HS-27A (cell line): ENCODE measurements around the gene CAMK1D.
"Not testable (repeated sequence)": the region's sequence is repeated elsewhere in the genome, so short reads cannot be mapped to it uniquely, and the experiment has no call there.

ENCODE experiments used
- DNase-seq: peaks from one replicate; pipeline ENCODE4 v3.0.0-alpha.2; 2012; ENCODE audit warnings: low read depth, missing footprints

Gene CAMK1D

GRCh38 chr10:12702215-12702770 is 352.9 kb downstream of the CAMK1D start:
- no peak for DNase-seq

DNA sequence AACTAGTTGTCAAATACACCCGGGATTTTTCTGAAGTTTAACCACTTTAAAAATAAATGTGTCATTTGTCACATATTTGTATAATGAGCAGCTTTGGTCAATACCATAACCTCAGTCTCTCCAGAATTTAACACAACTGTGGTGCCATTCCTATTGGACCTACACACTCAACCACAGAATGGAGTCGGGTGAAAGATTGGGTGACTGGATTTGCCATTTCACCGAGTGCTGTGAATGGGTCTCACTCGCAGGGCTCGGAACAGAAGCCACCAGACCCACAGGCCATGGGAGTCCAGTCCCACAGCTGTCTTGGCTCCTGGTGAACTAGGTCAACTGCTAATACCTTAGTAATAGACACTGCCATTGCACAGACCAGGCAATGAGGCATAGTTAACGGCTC is 353.8 kb downstream of the CAMK1D start:
- no peak for DNase-seq

DNA sequence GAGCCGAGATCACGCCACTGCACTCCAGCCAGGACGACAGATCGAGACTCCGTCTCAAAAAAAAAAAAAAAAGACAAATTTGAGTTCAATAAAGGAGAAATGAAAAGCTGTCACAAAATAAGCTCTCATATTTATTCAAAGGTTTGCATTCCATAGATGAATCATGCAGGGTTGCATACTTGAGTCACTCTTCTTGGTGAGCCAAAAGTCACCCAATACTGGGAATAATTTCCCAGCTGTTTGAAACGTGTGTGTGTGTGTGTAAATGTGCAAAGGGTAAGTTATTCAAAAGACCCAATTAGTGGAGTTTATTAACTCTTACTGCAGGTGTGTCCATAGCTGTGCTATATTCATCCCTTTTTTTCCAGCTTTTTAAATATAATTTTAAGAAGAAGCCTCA is 354.5 kb downstream of the CAMK1D start:
- DNase-seq = no peak

DNA sequence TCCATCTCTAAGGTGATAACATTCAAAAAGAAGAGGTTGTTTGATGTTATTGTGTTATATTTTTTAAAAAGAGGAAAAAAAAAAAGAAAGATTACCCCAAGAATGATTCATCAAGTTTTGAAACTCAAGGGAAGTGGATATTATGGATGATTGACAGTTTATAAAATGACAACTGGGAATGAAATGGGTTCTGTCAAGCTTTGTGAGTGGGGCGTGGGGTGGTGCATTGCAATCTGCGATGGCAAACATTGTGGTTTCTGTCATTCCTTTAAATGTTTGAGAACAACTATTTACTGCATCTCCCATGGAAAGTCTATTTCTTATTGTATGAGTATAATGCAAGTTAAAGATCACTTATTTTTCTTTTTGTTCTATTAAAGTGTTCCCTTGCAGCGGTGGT is 355.1 kb downstream of the CAMK1D start:
- no peak for DNase-seq

DNA sequence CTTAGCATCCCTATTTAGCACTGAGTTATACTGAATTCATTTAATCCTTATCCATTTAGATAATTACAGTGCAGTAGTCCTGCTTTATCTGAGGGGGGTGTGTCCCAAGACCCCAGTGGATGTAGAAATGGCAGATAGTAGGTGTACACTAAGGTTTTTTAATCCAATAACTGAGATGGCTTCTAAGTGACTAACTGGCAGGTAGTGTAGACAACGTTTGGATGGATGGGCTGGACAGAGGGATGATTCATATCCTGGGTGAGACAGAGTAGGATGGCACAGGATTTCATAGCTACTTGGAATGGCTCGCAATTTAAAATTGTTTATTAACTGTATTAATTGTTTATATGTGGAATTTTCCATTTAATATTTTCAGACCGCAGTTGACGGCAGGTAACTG is 356.6 kb downstream of the CAMK1D start:
- DNase-seq = no peak

DNA sequence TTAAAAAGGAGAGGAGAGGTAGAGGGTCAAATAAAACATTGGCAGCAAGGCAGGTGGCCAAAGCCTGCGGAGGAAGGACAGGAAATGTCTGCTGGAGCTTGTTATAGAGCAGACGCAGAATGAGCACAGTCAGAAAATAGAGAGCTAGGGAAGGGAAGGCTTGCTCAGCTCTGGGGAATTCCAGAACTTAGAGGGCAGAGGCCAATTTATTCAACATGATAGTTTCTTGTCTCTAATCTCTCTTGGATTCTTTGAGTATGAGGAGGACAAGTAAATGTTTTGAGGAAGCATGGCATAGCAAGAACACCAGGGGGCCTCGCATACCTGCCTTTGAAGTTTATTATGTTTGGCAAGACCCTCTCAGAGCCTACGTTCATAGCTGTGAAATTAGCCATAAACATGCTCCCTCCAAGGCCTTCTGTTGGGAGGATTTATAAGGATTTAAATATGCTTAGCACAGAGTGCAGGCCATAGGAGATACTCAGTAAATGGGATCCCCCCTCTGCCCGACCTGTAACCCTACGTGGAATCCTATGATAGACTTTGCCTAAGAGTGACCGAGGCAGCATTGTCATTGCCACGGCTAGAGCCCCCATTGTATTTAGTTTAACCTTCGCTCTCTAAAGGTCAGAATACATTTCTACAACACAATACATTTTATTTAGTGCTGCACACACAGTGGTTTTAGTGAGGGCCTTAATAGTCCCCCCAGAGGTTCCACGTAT is 358.3 kb downstream of the CAMK1D start:
- DNase-seq = peak; percentile 72

DNA sequence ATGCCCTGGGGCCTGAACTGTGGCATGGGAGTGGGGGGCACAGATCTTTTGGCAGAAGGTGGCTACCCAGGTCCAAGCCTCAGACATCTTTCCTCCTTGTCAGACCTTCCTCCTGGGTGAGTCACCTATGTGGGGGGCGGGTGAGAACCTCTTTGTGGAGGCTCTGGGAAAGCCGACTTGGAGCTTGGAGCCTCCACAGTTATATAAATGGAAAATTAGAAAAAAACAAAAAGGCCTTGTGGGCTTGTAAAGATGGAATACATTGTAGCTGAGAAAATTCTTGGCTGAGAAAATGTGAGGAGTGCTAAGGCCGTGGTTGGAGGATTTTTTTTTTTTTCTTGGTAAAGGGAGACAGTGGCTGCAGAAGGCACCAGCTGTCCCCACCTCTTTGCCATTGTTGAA is 359.7 kb downstream of the CAMK1D start:
- no peak for DNase-seq

GRCh38 chr10:12709521-12709963 is 360.2 kb downstream of the CAMK1D start:
- no peak for DNase-seq

- DNase-seq = no peak
Measured at GRCh38 chr10:12710157-12710556, 360.8 kb downstream of the CAMK1D start.

DNA sequence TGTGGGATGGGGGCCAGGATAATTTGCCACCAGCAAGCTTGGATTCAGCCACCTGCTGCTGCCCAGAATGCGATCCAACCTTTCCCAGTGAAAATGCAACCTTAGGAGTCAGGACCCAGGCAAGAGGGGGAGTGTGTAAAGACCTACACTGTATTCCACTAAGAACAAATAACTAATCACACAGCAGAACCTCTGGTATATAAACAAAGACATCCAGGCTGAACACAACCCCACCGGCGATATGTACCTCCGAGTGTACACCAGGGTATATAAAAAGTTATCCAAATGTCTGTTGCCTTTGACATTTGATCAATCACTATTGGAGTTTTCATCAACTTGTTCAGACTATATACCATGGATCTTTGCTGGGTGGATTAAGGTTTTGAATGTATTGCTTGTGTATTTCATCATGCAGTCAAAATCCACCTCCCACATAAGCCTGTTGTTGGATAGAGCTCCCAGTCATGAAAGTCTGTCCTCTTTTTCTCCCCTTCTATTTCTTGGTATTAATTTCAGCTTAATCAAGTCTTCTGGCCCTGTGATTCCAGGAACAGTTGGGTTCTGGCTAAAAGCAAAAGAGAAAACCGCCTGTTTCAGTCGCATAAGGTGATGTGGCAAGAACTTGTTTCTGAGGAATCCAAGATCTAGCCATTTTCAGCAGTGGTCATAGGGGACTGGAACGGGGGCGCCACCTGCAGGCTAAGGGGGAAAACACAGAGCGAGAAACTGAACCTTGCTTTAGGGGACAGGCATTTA is 361.4 kb downstream of the CAMK1D start:
- DNase-seq = no peak

DNA sequence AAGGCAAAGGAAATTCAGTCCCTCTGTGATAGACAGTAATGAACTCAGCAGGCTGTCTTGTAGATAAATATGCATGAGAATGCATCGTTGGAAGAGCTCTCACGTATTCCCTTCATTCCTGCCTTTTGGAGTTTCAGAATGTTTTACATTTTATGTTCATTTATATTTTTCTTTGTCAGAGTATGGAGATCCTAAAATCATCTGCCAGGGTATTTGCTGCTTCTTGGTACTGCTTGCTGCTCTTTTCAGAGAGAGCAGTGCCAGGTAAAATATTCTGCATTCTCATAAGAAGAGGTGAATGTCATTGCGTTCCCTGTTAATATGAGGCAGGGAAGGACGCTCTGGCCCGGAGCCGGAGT is 362.0 kb downstream of the CAMK1D start:
- no peak for DNase-seq

GRCh38 chr10:12712293-12712983 is 363.1 kb downstream of the CAMK1D start:
- no peak for DNase-seq

DNA sequence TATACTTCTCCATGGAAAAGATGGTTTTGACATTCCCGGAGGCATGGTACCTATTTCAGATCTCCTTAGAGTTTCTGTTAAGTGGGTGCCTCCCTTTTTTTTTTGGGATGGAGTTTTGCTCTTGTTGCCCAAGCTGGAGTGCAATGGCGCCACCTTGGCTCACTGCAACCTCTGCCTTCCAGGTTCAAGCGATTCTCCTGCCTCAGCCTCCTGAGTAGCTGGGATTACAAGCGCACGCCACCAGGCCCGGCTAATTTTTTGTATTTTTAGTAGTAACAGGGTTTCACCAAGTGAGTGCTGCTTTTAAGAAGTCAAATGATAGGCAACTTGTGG is 363.6 kb downstream of the CAMK1D start:
- not testable (repeated sequence) for DNase-seq

- no peak for DNase-seq
Measured at GRCh38 chr10:12716042-12716441, 366.7 kb downstream of the CAMK1D start.

GRCh38 chr10:12717981-12718707 is 368.8 kb downstream of the CAMK1D start:
- DNase-seq = no peak

DNA sequence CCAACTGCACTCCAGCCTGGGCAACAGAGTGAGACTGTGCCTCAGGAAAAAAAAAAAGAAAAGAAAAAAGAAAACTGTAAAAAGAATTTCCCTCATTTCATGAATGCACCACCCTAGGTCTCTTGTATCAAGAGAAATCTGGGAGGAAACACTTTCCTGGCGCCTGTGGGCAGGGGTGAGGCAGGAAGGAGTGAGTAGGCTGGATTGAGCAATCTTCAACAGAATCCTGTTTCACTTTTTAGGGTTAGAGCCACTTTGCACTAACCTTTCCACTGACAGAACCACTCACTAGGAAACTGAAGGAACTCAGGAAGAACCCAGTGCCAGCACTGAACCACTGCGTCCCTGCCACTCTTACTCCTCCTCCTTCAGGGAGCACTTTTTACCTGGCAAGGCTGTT is 370.0 kb downstream of the CAMK1D start:
- no peak for DNase-seq

GRCh38 chr10:12720217-12720981 is 371.1 kb downstream of the CAMK1D start:
- DNase-seq = peak; percentile 74

DNA sequence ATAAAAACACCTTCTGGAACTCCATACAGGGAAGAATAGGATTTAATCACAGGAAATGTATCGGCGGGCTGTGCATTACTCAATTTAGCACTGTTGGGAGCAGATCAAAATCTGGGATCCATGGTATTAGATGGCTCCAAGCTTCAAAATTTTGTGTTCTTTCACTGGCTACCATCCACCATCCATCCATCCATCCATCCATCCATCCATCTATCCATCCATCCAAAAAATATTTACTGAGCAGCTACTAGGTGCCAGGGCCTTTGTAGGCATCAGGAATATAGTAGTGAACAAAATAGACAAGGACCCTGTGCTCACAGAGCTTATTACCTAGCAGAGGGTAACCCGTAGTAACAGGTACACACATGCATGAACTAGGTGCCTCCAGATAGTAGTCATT is 372.0 kb downstream of the CAMK1D start:
- DNase-seq = no peak

- DNase-seq = no peak
Measured at GRCh38 chr10:12723220-12723619, 373.9 kb downstream of the CAMK1D start.

GRCh38 chr10:12724807-12725579 is 375.6 kb downstream of the CAMK1D start:
- no peak for DNase-seq

- not testable (repeated sequence) for DNase-seq
Measured at GRCh38 chr10:12725580-12725888, 376.2 kb downstream of the CAMK1D start.
